Fibroblast of villous mesenchyme (primary cell): Measurements from ENCODE around the gene RTL1. TPM values are rescaled to one million over a fixed set of nuclear protein-coding genes. Genes with fewer than 3 reads are reported as not detected.

ENCODE experiments used
- DNase-seq: peaks from one replicate; pipeline ENCODE4 v3.0.0-alpha.2; 2010; ENCODE audit warnings: low read depth
- H3K4me3 ChIP-seq: 2 replicates; pipeline ENCODE4 v1.5.1; 2011; ENCODE audit warnings: low read depth, mild to moderate bottlenecking, low read length
- total RNA-seq: library from RNA; depleted of rRNA; stranded (reverse); fragments of >200 nt; gene quantifications from 2 replicates; pipeline ENCODE4 v1.2.3, GENCODE V29; 2012
- TF ChIP-seq, protein P1 (sequence below): IDR thresholded peaks from 2 replicates; pipeline ENCODE4 v1.5.1; 2012; ENCODE audit warnings: low read depth, mild to moderate bottlenecking, low read length; ENCODE audit not compliant: insufficient read depth

The RTL1 gene
- total RNA-seq, 1 donor: not detected

- TF ChIP-seq, protein P1, sequence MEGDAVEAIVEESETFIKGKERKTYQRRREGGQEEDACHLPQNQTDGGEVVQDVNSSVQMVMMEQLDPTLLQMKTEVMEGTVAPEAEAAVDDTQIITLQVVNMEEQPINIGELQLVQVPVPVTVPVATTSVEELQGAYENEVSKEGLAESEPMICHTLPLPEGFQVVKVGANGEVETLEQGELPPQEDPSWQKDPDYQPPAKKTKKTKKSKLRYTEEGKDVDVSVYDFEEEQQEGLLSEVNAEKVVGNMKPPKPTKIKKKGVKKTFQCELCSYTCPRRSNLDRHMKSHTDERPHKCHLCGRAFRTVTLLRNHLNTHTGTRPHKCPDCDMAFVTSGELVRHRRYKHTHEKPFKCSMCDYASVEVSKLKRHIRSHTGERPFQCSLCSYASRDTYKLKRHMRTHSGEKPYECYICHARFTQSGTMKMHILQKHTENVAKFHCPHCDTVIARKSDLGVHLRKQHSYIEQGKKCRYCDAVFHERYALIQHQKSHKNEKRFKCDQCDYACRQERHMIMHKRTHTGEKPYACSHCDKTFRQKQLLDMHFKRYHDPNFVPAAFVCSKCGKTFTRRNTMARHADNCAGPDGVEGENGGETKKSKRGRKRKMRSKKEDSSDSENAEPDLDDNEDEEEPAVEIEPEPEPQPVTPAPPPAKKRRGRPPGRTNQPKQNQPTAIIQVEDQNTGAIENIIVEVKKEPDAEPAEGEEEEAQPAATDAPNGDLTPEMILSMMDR: no peak
- peak; percentile 84 for DNase-seq
These were observed 14.7 kb downstream of the RTL1 start for GRCh38 chr14:100888789-100889315.

GRCh38 chr14:100887728-100888335 is 15.7 kb downstream of the RTL1 start:
- TF ChIP-seq, protein P1: no peak
- no peak overlapping the region for H3K4me3 ChIP-seq
- no peak for DNase-seq

More at GRCh38 chr14:100888789-100889315, 14.7 kb downstream of the RTL1 start:
- no peak overlapping the region for H3K4me3 ChIP-seq

DNA sequence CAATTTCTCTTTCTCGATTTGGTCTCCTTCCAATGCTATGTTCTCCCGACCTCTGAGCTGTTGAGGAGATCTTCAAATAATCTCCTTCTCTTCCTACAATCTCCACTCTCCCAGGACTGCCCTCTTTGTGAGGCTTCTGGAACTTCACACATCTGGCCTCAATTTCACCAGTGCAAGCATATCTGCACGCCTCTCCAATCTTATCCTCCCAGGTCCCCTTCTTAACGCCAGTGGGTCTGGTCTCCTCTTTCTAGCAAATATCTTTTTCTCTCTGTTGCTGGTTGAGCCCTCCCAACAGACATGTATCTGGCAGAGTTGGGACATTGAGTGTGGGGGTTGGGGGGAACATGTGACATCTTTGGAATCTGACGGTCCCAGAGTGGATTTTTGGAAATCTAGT is 17.9 kb downstream of the RTL1 start:
- no peak for DNase-seq
- H3K4me3 ChIP-seq: no peak overlapping the region
- TF ChIP-seq, protein P1: peak; percentile 4

- TF ChIP-seq, protein P1: no peak
- DNase-seq: no peak
- H3K4me3 ChIP-seq: no peak overlapping the region
These were observed 18.3 kb downstream of the RTL1 start for GRCh38 chr14:100885196-100885595.

DNA sequence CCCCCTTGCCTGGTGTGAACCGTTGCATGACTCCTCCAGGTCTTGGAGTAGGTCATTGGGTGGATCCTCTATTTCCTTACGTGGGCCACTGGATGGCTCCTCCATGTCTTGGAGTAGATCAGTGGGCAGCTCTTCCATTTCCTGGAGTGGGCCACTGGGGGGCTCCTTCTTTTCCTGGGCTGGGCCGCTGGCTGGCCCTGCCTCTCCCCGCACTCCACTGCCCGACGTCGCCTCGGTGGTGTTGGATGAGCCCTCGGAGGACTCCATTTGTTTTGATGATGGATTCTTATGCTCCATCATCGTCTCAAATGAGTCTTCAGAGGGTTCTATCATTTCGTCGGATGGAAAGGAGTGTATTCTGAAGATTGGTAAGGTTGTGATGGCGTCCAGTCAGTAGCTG is 19.1 kb downstream of the RTL1 start:
- TF ChIP-seq, protein P1: no peak
- DNase-seq: no peak
- H3K4me3 ChIP-seq: no peak overlapping the region

- no peak for DNase-seq
- H3K4me3 ChIP-seq: no peak overlapping the region
- TF ChIP-seq, protein P1: no peak
These were observed 19.8 kb downstream of the RTL1 start for GRCh38 chr14:100883789-100884101.
